ENCODE measurements around the gene ZIC5.
"Not testable (repeated sequence)": the region's sequence is repeated elsewhere in the genome, so short reads cannot be mapped to it uniquely, and the experiment has no call there.

Gene ZIC5

DNA sequence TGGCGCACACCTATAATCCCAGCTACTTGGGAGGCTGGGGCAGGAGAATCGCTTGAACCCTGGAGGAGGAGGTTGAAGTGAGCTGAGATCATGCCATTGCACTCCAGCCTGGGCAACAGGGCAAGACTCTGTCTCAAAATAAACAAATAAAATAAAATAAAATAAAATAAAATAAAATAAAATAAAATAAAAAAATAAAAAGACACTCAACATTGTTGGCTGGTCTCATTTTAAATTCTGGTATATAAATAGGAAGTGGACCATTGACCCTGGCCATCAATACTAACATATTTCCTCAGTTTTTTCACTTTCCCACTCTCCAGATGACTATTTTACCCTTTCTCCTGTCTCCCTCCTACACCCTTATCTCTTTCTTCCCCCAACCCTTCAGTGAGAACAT, 26.1 kb downstream of the ZIC5 start:
- intact Hi-C loops (cut with DNase I); DNase-seq: not testable (repeated sequence)

DNA sequence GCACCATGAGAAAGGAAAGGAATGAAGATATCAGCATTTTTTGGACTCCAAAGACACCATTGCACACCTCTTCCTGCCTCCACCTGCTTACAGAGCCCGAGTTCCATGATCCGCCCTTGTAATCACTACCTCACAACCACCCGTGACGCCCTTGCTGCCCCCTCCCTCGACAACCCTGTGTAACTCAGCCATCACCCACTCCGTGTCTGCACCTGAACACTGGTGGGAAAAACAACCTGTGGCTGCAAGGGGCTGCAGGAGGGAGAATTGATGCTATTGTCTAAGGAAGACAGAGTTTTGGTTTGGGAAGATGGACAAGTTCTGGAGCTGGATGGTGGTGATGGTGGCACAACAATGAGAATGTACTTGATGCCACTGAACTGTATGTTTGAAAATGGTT, 27.0 kb downstream of the ZIC5 start:
- intact Hi-C loops (cut with DNase I) = no loop called here
- peak in 1 of 10 donors; percentile 50 for DNase-seq

DNA sequence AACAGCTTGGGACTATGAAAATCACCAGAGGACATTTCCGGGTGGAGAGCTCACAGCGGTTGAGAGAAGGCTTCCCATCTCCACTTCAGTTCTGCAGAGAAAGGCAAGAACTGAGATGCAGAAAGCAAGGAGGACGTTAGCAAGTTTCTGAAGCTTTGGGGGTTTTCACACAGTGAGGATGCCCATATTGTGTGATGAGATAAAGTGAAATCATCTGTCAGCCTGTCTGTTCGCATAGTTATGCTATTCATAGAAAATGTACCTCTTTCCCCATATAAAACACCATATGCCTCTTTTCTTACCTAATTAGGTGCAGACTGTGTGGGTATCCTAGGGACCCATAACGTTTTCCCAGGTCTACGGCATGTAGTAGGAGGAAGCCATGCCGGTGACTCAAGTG, 27.5 kb downstream of the ZIC5 start:
- intact Hi-C loops (cut with DNase I) = no loop called here

DNA sequence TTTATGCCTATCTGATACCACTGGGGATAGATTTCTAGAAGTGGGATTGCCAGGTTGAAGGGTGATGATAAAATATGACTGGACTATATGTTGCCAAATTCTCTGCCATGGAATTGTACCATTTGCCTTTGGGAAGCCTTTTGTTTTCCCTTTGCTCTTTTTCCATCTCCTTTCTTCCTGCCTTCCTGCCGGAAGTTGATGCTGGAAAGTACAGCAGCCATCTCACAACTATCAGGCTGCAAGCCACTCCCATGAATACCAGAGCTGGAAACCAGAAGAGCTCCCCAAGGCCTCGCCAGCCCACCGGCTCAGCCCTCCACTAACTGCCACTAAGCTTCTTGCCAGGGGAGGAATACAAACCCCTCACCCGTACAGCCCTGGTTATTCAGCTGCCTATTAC, 29.7 kb downstream of the ZIC5 start:
- DNase-seq = peak in 1 of 10 donors; percentile 14
- intact Hi-C loops (cut with DNase I) = no loop called here

More for the DNA sequence above, 27.5 kb downstream of the ZIC5 start:
- peak in 1 of 10 donors; percentile 8 for DNase-seq

DNA sequence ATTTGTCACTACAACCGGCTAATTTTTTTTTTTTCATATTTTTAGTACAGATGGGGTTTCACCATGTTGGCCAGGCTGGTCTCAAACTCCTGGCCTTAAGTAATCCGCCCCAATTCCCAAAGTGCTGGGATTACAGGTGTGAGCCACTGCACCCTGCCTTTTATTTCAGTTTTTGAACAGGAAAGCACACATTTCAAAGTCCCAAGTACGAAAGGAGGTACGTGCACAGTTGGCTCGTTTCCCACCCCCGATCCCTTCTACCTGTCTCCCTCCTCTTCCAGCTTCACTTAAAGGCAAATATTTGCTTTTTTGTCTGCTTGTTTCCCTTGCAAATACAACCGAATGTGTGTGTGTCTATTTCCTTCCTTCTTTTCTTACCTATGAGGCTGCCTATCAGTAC, 30.5 kb downstream of the ZIC5 start:
- intact Hi-C loops (cut with DNase I) = no loop called here
- DNase-seq = peak in 1 of 10 donors; percentile 12

DNA sequence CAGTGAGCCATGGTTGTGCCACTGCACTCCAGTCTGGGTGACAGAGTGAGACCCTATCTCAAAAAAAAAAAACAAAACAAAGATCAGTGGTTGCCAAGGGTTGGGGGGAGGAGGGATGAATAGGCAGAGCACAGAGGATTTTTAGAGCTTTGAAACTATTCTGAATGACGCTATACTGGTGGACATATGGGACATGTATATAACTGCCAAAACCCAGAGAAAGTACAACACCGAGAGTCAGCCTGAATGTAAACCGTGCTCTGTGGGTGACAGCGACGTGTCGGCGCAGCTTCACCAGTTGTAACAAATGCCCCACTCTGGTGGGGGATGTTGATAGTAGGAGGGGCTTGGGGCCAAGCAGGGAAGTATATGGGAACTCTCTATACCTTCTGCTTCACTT, 32.9 kb downstream of the ZIC5 start:
- DNase-seq = peak in 1 of 10 donors; percentile 13
- intact Hi-C loops (cut with DNase I) = no loop called here

DNA sequence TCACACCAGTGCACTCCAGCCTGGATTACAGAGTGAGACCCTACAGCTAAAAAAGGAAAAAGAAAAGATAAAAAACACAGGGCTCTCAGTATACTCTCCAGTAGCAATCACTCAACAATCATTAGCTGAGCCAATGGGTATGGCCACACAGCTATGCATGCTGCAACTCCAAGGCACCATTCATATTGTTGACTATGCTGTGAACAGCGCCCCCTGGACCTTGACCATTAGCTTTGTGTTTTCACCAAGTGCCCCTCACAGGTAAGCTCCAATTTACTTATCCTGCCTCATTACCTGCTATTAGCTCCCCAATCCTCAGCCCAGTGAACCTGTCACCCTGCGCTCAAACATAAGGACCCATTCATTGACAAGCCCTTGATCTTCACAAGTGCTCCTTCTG, 35.8 kb downstream of the ZIC5 start:
- intact Hi-C loops (cut with DNase I) = no loop called here
- DNase-seq = peak in 1 of 10 donors; percentile 41

DNA sequence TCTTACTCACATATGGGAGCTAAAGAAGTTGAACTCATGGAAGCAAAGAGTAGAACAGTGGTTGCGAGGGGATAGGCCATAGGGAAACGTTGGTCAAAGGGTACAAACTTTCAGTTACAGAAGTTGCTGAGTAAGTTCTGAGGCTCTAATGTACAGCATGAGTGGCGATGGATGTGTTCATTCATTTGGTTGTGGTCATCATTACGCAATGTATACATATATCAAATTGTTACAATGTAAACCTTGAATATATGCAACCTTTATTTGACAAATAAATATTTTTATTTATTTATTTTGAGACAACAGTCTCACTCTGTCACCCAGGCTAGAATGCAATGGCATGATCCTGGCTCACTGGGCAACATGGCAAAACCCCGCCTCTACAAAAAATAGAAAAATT, 38.7 kb downstream of the ZIC5 start:
- DNase-seq = peak in 1 of 10 donors; percentile 2
- intact Hi-C loops (cut with DNase I) = no loop called here

DNA sequence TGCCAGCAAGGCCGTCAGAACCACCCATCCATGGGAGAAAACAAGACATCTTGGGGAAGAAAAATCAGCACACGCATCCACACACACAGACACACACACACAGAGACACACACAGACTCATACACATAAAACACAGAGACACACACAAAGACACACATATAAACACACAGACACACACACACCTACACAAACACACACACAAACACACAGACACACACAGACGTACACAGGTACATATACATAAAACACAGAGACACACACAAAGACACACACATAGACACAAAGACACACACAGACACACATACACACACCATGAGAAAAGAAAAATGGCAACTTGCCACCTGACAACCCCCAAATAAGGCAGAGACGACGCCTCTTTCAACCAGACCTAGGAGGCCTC, 40.6 kb downstream of the ZIC5 start:
- DNase-seq = no peak
- intact Hi-C loops (cut with DNase I) = no loop called here

DNA sequence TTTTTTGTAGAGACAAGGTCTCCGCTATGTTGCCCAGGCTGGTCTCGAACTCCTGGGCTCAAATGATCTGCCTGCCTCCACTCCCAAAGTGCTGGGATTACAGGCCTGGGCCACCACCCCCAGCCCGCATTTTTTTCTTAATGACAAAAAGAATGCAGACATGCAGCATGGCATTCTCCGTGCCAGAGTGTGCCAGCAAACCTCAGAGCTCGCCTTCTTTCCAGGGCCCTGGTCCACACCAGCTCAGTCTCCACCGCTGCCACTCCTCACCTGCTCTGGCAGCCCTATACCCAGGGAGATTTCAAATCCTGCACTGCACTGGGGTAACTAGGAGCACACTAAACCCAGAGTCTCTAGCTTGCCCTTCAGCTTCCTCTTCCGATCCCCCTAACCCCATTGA, 41.7 kb downstream of the ZIC5 start:
- peak in 1 of 10 donors; percentile 65 for DNase-seq
- intact Hi-C loops (cut with DNase I) = no loop called here

DNA sequence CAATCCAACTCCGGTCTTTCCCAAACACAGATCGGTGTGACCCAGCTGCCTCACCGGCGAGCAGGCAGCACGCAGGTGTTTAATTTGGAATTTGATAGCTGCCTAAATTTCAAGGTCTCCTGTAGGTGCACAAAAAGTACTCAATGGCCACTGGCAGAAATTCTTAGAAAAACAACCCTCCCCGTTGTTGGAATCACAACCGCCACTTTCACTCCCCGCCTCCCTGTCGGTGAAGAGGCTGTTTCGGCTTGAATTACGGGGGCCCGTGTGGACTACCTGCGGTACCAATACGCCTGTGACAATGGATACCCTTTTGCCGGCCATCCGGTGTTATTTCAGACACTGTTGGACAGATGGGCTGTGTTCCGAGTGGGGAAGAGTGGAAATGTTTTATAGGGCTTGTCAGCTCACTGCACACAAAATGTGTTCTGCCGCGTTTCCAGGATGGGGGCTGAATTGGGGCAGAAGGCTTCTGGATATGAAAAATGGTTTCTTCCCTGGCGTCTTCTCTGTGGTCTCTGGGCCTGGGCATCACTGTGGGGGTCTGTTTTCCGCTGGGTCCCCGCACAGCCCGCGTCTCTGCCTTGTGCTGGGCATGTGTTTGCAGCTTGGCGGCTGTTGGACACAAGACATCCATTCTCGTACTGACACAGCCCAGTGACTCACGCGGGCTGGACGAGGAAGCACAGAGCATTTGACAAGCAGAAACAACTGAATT, 45.4 kb downstream of the ZIC5 start:
- intact Hi-C loops (cut with DNase I) = no loop called here
- peak in 4 of 10 donors; percentile 16 to 89 (median 54) for DNase-seq

DNA sequence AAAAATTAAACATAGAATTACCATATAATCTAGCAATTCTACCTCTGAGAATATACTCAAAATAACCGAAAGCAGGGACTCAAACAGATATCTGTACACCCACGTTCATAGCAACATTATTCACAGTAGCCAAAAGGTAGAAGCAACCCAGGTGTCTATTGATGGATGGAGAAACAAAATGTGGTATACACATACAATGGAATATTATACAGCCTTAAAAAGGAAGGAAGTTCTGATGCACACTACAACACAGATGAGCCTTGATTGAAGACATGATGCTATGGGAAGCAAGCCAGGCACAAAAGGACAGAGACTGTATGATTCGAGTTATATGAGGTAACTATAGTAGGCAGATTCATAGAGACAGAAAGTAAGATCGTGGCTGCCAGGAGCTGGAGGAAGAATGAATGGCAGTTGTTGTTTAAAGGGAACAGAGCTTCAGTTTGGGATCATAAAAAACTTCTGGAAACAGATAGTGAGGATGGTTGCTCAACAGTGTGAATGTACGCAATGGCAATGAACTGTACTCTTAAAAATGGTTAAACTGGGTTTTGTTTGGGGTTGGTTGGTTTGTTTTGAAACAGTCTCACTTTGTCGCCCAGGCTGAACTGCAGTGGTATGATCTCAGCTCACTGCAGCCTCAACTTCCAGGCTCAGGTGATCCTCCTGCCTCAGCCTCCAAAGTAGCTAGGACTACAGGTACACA, 47.5 kb downstream of the ZIC5 start:
- DNase-seq = no peak
- intact Hi-C loops (cut with DNase I) = no loop called here

DNA sequence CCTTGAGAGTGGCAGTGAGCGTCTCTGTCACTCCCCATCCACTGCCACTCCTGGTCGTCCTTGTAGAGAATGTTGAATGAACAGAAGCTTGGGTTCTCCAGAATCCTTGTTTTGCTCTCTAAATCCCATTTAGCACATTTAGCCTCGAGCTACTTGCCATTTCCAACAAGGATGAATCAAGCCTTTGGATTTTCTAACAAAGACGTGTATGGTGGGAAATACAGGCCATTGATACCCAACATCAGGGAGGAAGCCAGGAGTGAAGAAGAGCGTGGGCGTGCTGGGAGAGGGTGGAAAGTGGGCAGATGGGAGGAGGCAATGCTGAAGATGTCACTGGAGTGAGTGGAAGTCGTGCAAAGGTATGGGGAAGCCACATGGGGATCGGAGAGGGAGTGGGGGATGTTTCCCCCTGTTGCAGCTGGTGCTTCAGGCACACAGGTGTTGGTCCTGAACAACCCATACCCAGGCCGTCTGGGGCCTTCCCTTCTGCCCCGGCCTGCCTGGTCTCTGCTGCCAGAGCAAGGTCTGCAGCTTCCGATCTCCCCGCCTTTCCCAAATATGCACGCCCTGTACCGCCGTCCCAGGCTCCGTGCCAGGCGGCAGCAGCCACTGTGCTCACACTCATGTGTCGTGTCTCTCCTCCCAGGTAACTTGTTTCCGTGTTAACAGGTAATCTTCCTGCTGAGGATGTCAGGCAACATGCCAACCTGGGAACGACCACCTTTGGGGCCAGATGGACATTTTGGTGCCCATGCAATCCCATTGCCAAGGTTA, 48.7 kb downstream of the ZIC5 start:
- intact Hi-C loops (cut with DNase I) = no loop called here
- peak in 1 of 10 donors; percentile 67 for DNase-seq

DNA sequence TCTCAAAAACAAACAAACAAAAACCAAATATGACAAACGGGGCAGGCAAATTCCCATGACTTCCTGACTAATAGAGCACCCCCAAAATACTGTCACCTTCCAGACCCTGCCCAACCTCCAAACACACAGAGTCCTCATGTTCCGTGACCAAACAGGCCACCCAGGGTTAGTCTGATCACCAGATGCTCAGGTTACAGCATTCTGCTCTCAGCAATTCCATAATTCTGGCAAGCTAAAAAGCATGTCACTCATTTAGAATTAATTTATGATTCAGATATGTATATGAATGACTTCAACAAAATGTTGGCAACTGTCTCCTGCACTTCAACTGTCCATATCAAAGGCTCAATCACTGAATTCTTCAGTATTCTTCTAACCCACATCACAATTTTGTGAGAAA, 52.4 kb downstream of the ZIC5 start:
- intact Hi-C loops (cut with DNase I) = no loop called here
- DNase-seq = no peak

DNA sequence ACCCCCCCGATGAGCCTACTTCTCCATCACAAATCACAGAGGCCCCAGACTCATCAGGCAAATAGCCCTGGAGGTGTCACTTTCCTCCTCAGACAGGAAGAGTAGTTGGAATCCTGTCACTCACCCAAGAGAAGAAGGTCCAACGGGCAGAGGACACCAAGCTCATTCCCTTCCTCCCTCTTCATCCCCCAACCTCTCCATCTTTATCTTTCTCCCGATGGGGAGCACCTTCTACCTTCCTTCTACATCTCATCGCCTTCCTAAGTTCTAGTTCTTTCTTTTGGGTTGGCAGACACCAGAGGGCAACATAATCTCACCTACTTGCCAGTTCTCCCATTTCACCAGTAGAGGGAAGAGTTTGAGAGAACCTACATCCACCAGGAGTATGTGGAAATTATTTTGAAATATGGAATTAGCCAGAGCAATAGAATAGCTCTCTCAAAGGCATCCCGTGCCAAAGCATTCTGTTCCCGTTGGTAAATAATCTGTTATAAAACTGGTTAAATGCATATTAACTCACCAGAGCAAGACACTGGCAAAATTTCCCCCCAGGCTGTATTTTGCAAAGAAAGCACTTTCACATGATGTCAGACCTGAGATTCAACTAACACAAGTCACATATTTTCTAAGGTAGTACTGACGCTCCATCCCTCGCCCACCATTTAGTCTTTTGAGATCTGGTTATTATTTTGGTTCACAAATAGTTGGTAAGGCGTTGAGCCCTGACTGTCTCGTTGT, 55.0 kb downstream of the ZIC5 start:
- intact Hi-C loops (cut with DNase I) = loop anchor here (1.0 to 2.0 kb wide), 2 partner anchors 318 to 599 kb away; no protein-coding TSS in a partner anchor
- DNase-seq = no peak

DNA sequence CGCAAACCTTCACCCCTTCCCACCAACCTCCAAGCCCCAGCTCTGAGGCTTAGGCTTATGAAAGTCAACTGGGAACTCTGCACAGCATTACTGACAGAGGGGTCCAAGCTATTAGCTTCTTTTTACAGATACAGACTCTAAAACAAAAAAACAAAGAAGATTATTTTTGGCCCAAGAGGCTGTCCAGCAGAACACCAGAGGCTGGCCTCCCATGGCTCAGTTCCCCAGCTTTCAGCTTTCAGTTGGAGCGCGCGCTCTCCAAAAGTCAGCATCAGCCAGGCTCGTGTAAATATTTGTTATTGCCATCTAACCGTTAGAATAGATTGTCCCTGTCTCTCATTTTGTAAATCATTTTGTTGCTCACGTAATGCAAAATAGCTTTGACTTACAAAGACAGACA, 58.4 kb downstream of the ZIC5 start:
- peak in 1 of 10 donors; percentile 74 for DNase-seq
- intact Hi-C loops (cut with DNase I) = no loop called here

All from posterior cingulate gyrus (tissue), 11 donors.